HG02763 (cell line): ENCODE results near the gene ORC6.

Source experiments
- ATAC-seq: cut with Tn5 transposase; IDR thresholded peaks from one replicate; pipeline ENCODE4 v1.9.1; 2021; ENCODE audit warnings: mild to moderate bottlenecking, moderate library complexity; ENCODE audit not compliant: unreplicated experiment

ORC6 gene

GRCh38 chr16:46730801-46731690 lies 41.6 kb downstream of the ORC6 start:
- ATAC-seq, result no peak

- ATAC-seq, result no peak
Observed at GRCh38 chr16:46731691-46732555, 42.5 kb downstream of the ORC6 start.

DNA sequence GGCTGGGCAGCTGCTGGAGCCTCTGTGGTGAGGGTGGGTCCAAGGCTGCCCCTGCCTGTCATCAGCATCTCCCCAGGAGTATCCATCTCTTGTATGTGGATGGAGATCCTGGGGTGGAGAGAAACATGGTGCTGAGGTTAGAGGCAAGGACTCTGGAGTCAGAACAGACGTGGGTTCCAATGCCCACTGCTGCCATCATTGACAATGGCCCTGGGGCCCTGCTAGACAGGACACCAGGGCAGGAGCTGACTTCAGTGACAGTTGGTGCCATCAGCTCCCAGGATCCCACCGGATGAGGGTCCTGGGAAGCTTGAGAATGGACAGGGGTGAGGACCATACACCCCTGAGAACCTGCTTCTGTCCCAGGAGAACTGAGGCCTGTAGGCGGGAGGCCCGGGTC lies 43.1 kb downstream of the ORC6 start:
- ATAC-seq, result no peak

DNA sequence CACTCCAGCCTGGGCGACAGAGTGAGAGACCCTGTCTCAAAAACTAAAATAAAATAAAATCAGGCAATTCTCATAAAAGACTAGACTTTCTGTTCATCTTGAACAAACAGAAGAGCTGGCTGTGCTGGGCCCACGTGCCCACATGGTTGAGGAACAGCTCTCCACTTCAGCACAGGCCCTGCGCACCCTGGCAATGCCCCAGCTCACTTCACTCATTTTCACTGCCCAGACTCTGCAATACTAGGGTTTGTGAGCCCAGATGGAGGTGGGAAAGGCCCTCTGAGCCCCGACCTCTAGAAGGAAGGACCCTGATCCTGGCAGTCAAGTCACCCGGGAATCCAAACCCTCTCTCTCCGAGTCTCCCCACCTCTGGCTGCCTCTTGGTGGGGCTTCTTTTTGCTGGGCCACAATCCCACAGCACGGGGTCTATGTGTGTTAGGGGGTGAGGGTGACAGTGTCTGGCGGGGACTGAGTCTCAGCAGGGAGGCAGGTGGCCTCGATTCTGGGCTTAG lies 43.9 kb downstream of the ORC6 start:
- ATAC-seq, result no peak

DNA sequence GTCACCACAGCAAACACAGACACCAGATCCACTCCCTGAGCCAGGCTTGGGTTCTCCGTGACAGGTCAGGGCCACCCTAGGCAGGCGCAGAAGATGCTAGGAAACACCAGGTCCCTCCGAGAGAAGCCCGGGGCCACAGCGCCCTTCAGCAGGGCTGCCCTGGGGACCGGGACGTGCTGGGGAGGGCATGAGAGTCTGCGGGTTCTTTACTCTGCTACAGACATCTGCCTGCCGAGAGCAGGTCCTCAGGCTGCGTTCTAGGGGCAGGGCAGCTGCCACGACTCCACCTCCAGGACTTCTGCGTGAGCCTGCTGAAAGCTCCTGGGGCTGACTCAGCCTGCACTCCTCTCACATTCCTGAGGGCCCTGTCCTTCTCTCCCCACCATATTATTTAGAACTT lies 47.2 kb downstream of the ORC6 start:
- ATAC-seq, result no peak

DNA sequence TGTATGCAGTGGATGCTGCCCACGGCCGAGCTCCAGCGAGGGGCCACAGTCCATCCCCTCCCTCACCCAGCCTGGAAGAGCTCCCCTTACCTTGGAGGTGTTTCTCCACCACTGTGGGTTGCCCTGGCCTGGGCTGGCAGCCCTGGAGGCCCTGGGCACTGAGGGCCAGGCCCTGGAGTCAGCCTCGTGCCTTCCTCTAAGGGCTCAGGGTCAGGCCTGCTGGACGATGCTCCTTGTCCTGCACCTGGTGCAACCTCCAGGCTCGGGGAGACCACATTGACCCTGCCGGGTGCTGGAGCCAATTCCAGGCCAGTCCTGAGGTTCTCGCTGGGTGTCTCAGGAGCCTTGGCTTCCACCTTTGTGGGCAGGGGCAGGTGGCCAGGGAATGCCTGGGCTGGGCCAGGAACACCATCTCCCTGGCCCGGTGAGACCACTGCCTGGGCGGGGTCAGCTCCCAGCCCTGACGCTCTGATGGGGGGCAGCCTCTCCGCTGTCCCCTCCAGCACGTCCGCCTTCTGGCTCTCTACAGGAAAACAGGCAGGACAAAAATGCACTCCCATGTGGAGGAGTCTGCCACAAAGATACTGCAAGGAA lies 48.3 kb downstream of the ORC6 start:
- no peak for ATAC-seq

DNA sequence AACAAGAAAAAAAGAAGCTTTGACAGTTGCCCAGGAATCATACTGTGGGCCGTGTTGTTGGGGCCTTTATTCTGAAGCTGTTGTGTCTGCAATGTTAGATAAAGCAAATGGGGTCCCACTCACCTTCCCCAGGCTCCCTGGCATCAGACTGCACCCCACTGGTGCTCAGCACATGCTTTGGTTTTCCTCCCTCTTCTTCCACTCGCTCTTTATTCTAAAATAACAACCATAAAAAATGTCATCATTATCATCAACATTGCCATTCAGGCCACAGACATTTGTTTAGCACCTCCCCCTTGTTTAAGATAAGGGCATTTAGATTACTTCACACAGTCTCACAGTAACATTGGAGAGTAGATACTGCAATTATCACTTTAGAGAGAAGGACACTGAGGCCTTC lies 50.5 kb downstream of the ORC6 start:
- no peak for ATAC-seq

DNA sequence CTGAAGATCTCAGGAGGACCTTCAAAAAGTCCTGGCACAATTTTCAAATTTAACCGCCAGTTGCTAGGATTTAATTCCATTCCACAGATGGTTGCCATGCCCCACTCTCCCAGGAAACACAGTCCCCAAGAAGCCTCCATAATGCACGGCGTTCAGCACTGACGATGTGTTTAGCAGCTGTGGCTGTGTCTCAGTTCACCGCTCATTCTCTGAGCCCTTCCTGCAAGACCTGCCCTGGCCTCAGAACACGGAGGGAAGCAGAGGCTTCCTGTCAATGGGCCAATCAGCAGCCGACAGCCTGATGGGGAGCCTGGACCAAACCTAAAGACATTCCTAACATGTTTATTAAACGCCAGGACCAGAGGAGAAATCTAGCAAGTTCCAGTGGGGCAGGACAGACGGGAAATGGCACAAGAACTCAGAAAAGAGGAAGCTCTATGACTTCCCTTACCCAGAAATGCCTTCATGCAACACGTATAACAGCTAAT lies 53.8 kb downstream of the ORC6 start:
- peak; percentile 54 for ATAC-seq

DNA sequence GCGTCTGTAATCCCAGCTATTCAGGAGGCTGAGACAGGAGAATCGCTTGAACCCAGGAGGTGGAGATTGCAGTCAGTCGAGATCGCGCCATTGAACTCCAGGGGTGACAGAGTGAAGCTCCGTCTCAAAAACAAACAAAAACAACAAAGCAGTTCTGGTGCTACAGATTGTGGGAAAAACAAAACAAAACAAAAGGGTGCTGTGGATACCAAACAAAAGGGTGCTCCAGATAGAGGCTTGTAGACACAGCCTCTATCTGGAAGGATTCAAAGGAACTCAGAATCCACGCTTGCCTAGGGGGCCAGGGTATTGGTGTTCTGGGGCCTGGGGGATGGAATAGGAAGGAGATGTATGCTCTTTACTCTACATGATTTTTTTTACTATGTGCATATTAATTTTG lies 56.2 kb downstream of the ORC6 start:
- ATAC-seq, result no peak

GRCh38 chr16:46746821-46747776 lies 57.6 kb downstream of the ORC6 start:
- no peak for ATAC-seq
